Measurements from ENCODE around the gene PRPF38A.

The PRPF38A gene

DNA sequence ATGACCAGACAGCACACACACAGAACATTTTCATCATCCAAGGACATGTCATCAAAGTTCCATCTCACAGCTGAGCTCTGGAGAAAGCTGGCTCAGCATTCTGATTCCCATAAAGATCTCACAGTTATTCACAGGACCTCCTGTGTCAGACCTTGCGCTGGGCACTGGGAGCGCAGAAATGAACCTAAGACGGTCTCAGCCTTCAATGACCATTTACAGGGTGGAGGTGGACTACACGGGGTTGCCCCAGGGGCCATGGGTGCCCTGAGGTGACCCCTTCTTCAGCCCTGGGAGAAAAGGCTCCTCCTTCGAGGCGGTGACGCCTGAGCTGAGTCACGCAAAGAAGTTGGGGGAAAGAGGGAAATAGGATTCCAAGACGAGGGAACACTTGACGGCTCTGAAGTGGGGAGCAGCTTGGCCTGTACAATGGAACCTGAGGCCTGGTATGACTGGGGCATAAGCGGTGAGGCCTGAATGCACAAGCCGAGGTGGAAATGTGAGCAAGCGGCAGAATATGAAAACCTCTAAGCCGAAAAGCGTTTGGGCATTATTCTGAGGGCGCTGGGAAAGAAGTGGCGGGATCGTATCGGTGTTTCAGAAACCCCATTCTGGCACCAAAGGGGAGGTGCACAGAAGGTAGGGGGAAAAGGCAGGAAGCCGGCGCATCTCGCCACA is 39.2 kb upstream of the PRPF38A start:
- TF ChIP-seq, protein P1, sequence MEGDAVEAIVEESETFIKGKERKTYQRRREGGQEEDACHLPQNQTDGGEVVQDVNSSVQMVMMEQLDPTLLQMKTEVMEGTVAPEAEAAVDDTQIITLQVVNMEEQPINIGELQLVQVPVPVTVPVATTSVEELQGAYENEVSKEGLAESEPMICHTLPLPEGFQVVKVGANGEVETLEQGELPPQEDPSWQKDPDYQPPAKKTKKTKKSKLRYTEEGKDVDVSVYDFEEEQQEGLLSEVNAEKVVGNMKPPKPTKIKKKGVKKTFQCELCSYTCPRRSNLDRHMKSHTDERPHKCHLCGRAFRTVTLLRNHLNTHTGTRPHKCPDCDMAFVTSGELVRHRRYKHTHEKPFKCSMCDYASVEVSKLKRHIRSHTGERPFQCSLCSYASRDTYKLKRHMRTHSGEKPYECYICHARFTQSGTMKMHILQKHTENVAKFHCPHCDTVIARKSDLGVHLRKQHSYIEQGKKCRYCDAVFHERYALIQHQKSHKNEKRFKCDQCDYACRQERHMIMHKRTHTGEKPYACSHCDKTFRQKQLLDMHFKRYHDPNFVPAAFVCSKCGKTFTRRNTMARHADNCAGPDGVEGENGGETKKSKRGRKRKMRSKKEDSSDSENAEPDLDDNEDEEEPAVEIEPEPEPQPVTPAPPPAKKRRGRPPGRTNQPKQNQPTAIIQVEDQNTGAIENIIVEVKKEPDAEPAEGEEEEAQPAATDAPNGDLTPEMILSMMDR (IDR thresholded peaks at IDR 0.05; ENCODE audit: low read depth, low read length, poor library complexity, severe bottlenecking), result no peak
- TF ChIP-seq EZH2phosphoT487 (IDR thresholded peaks at IDR 0.05; ENCODE audit: borderline replicate concordance, low read length), result no peak
- Histone ChIP-seq H3K9me2 (replicated peaks; ENCODE audit: control insufficient read depth, low read length) (no peaks in the 10 kb centered on the region), H3K27ac (ENCODE audit: low read depth, low read length) (peak overlapping the region; percentile 54; the same call in 1 of the 2 replicates), H3K27me3 (ENCODE audit: control insufficient read depth, low read length) (no peaks in the 10 kb centered on the region), H4K20me1 (ENCODE audit: control insufficient read depth, insufficient read depth, low read depth, low read length) (no peaks in the 10 kb centered on the region), H3K4me3 (ENCODE audit: low read length) (peak overlapping the region; percentile 82), H3K9me3 (ENCODE audit: control insufficient read depth, insufficient read depth, low read length) (no peaks in the 10 kb centered on the region), H3K4me1 (ENCODE audit: control insufficient read depth, low read length) (peaks cover 21% of the 10 kb centered on the region), H3K4me2 (ENCODE audit: low read length) (peak overlapping the region; percentile 93), H3K79me2 (ENCODE audit: control insufficient read depth, low read length) (peaks cover 21% of the 10 kb centered on the region), H3K36me3 (ENCODE audit: control insufficient read depth, low read length) (peaks cover 34% of the 10 kb centered on the region), H3F3A (ENCODE audit: control insufficient read depth, insufficient read depth) (peaks cover 8% of the 10 kb centered on the region; the same call in 1 of the 2 replicates)

DNA sequence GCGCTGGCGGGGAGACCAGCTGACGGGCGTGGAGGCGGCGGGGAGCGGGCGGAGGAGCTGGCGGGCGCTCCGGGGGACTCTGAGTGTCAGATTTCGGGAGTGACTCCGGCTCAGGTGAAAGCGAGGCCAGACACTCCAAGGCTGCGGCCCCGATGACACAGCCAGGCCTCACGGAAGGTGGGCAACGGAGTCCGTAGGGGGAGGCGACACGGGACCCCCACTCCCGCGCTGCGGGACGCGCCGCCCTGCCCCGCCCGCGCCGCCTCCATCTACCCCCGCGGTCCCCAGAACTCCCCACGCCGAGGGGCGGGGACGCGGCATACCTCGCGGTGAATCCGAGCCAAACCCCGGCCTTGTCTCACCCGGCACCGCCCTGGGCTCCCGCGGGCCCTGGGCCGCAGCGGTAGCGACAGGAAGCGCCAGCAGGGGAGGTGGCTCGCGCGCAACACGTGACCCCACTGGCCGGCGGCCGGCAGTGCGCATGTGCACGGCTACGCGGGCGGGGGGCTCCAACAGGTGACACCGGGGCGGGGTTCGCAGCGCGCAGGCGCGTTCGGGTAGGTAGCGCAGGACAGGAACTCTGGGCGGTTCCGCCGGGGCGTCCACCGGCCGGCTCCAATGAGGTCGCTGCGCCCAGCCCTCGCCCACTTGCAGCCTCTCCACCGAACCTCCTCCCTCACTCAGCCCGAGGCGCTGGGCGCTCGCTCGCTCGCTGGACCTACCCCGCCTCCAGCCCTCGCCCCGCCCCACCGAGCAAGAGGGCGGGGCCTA is 38.5 kb upstream of the PRPF38A start, which contains the start of gene CC2D1B:
Gene CC2D1B, minus strand, starts transcription at position 460 of the 771 bp plus-strand sequence. CDS start 1,585 bp downstream, outside the sequence.
- peak within 1 kb of the TSS; percentile 93 for H3K4me2 ChIP-seq (ENCODE audit: low read length)
- peaks cover 29% of the 10 kb centered on the region for H3K36me3 ChIP-seq (ENCODE audit: control insufficient read depth, low read length)
- TF ChIP-seq, protein P1 (IDR thresholded peaks at IDR 0.05; ENCODE audit: low read depth, low read length, poor library complexity, severe bottlenecking), result no peak
- TF ChIP-seq EZH2phosphoT487 (IDR thresholded peaks at IDR 0.05; ENCODE audit: borderline replicate concordance, low read length), result no peak
- H4K20me1 ChIP-seq (ENCODE audit: control insufficient read depth, insufficient read depth, low read depth, low read length), result no peaks in the 10 kb centered on the region
- peaks cover 21% of the 10 kb centered on the region for H3K4me1 ChIP-seq (ENCODE audit: control insufficient read depth, low read length)
- H3F3A ChIP-seq (ENCODE audit: control insufficient read depth, insufficient read depth), result peaks cover 13% of the 10 kb centered on the region
- peak within 1 kb of the TSS; percentile 82 for H3K4me3 ChIP-seq (ENCODE audit: low read length)
- H3K9me3 ChIP-seq (ENCODE audit: control insufficient read depth, insufficient read depth, low read length), result no peaks in the 10 kb centered on the region
- peaks cover 21% of the 10 kb centered on the region for H3K79me2 ChIP-seq (ENCODE audit: control insufficient read depth, low read length)
- no peaks in the 10 kb centered on the region for H3K9me2 ChIP-seq (replicated peaks; ENCODE audit: control insufficient read depth, low read length)
- peak within 1 kb of the TSS; percentile 54 for H3K27ac ChIP-seq (ENCODE audit: low read depth, low read length)
- no peaks in the 10 kb centered on the region for H3K27me3 ChIP-seq (ENCODE audit: control insufficient read depth, low read length)

DNA sequence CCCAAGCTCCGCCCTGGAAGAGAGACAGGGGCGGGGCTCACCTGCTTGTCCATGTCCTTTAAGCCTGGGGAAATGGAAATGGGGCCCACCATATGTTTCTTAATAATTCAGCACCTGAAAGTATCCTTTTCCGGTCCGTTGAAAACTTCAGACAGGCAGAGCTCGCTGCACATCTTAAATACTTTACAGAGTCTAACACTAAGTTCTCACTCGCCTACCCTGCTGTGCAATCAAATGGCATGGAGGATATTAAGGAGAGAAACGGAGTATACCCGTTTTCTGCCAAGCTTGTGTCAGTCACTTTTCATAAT is 37.9 kb upstream of the PRPF38A start:
- Histone ChIP-seq H3K4me1 (ENCODE audit: control insufficient read depth, low read length) (peaks cover 21% of the 10 kb centered on the region), H3K9me2 (replicated peaks; ENCODE audit: control insufficient read depth, low read length) (no peaks in the 10 kb centered on the region), H4K20me1 (ENCODE audit: control insufficient read depth, insufficient read depth, low read depth, low read length) (no peaks in the 10 kb centered on the region), H3K27me3 (ENCODE audit: control insufficient read depth, low read length) (no peaks in the 10 kb centered on the region), H3K36me3 (ENCODE audit: control insufficient read depth, low read length) (peaks cover 26% of the 10 kb centered on the region), H3K4me2 (ENCODE audit: low read length) (peak overlapping the region; percentile 47), H3K27ac (ENCODE audit: low read depth, low read length) (no peak overlapping the region; the same call in 1 of the 2 replicates), H3K4me3 (ENCODE audit: low read length) (peak overlapping the region; percentile 82), H3F3A (ENCODE audit: control insufficient read depth, insufficient read depth) (peaks cover 15% of the 10 kb centered on the region), H3K79me2 (ENCODE audit: control insufficient read depth, low read length) (peaks cover 21% of the 10 kb centered on the region), H3K9me3 (ENCODE audit: control insufficient read depth, insufficient read depth, low read length) (no peaks in the 10 kb centered on the region)
- TF ChIP-seq, protein P1 (IDR thresholded peaks at IDR 0.05; ENCODE audit: low read depth, low read length, poor library complexity, severe bottlenecking), result no peak
- TF ChIP-seq EZH2phosphoT487 (IDR thresholded peaks at IDR 0.05; ENCODE audit: borderline replicate concordance, low read length), result no peak
